ENCODE measurements around the gene RAB10. TPM values are rescaled to one million over a fixed set of nuclear protein-coding genes. Genes with fewer than 3 reads are reported as not detected.
"Not testable (repeated sequence)": the region's sequence is repeated elsewhere in the genome, so short reads cannot be mapped to it uniquely, and the experiment has no call there.

Gene RAB10
- total and polyA plus RNA-seq, 2 of the 4 experiments (the other 2 are of a cell fraction), result 30.1 to 77.1 TPM

DNA sequence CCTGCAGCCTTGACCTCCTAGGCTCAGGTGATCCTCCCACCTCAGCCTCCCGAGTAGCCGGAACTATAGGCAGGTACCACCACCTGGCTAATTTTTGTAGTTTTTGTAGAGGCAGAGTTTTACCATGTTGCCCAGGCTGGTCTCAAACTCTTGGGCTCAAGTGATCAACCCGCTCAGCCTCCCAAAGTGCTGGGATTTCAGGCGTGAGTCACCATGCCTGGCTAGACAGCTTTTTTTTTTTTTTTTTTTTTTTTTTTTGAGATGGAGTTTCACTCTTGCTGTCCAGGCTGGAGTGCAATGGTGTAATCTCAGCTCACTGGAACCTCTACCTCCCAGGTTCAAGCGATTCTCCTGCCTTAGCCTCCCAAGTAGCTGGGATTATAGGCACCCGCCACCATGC is 132.7 kb downstream of the RAB10 start:
- H3K27me3 ChIP-seq (ENCODE audit: control insufficient read depth, insufficient read depth, low read length), result peaks cover 23% of the 10 kb centered on the region
- dilution Hi-C loops (cut with HindIII; ENCODE audit: low sequenced_read_pairs, unreplicated experiment); H3K4ac ChIP-seq (ENCODE audit: low read depth, low read length); H3K9me3 ChIP-seq (ENCODE audit: control insufficient read depth, insufficient read depth, low read length); H3K4me2 ChIP-seq (ENCODE audit: low read depth, low read length); CTCF ChIA-PET; H2BK120ac ChIP-seq (ENCODE audit: low read depth, low read length); H4K20me1 ChIP-seq (ENCODE audit: insufficient read depth, low read length); H4K91ac ChIP-seq (ENCODE audit: insufficient read depth, low read depth, low read length); H3K79me1 ChIP-seq (ENCODE audit: low read depth in 1 of 2, low read length in 2 of 2); H3K18ac ChIP-seq (ENCODE audit: low read depth, low read length); H2BK15ac ChIP-seq (ENCODE audit: low read depth, low read length); H2BK20ac ChIP-seq (ENCODE audit: low read depth, low read length); DNase-seq; intact Hi-C loops (cut with micrococcal nuclease); H3K9ac ChIP-seq (ENCODE audit: low read depth, low read length); in situ Hi-C loops (cut with MboI; ENCODE audit: low sequenced_read_pairs); H2AK5ac ChIP-seq (ENCODE audit: low read depth, low read length); H3K27ac ChIP-seq (ENCODE audit: insufficient read depth, low read length); H2BK5ac ChIP-seq (ENCODE audit: low read depth, low read length, poor library complexity, severe bottlenecking); H3K9me1 ChIP-seq (ENCODE audit: insufficient read depth, low read length); BruUV-seq (replicated peaks); ATAC-seq (ENCODE audit: low read depth); H3K23ac ChIP-seq (ENCODE audit: low read depth, low read length); H3K56ac ChIP-seq (ENCODE audit: extremely low read depth, insufficient read depth, low read length); H3K36me3 ChIP-seq (ENCODE audit: control insufficient read depth, insufficient read depth, low read length); H2AFZ ChIP-seq (replicated peaks; ENCODE audit: low read length, poor library complexity); H3K14ac ChIP-seq (replicated peaks; ENCODE audit: low read depth, low read length); H4K5ac ChIP-seq (ENCODE audit: low read depth, low read length); H3K4me3 ChIP-seq (ENCODE audit: insufficient read depth, low read depth, low read length); H2AK9ac ChIP-seq (replicated peaks; ENCODE audit: low read depth, low read length, poor library complexity); H4K8ac ChIP-seq (ENCODE audit: low read depth in 2 of 2, low read length in 2 of 2); H3K4me1 ChIP-seq (ENCODE audit: control insufficient read depth, insufficient read depth, low read length): not testable (repeated sequence)
- WGBS, 2 experiments (ENCODE audit: extremely low coverage in 2 of 2, insufficient read length in 1 of 2), result no CpG with 5 or more reads among the region's 6 CpGs
- POLR2A ChIA-PET (ENCODE audit: unreplicated experiment), result interaction anchor here (0.6 kb wide), 1 partner anchor 354 kb away, joined by 12 read pairs; no protein-coding TSS in a partner anchor
